Upper lobe of left lung (tissue), 4 donors: ENCODE results near the gene CSTF1.

ENCODE experiments used
- POLR2A ChIP-seq, 4 donors: fragments of 450-650 bp; IDR thresholded peaks; one replicate each; pipeline ENCODE4 v1.5.1; 2016 to 2017; ENCODE audit warnings: antibody characterized with exemption in 4 of 4, mild to moderate bottlenecking in 2 of 4
- TF ChIP-seq, protein P1 (sequence below), 6 experiments: fragments of 450-650 bp in 4 of 6; fragments of 200-600 bp in 2 of 6; sonication (generic) in 2 of 6; IDR thresholded peaks; one replicate each; pipeline ENCODE4 v1.5.1; 2016 to 2019; ENCODE audit warnings: antibody characterized with exemption in 6 of 6

DNA sequence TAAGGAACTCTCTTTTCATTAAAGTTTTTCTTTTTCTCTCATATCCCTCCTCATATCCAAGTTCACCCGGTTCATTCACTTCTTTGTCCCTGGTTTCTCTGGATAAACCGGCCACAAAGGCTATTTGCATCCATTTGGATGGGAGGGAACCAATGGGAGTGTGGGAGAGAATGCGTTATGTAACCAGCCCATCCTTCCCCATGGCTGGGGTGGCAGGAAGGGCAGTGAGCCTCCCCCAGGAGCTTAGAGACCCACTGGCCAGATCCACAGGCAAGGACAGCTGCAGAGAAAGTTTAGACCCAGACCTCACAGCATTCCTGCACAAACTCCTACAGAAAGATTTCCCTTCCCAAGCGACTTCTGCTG is 30.4 kb downstream of the CSTF1 start:
- TF ChIP-seq, protein P1, sequence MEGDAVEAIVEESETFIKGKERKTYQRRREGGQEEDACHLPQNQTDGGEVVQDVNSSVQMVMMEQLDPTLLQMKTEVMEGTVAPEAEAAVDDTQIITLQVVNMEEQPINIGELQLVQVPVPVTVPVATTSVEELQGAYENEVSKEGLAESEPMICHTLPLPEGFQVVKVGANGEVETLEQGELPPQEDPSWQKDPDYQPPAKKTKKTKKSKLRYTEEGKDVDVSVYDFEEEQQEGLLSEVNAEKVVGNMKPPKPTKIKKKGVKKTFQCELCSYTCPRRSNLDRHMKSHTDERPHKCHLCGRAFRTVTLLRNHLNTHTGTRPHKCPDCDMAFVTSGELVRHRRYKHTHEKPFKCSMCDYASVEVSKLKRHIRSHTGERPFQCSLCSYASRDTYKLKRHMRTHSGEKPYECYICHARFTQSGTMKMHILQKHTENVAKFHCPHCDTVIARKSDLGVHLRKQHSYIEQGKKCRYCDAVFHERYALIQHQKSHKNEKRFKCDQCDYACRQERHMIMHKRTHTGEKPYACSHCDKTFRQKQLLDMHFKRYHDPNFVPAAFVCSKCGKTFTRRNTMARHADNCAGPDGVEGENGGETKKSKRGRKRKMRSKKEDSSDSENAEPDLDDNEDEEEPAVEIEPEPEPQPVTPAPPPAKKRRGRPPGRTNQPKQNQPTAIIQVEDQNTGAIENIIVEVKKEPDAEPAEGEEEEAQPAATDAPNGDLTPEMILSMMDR (IDR thresholded peaks at IDR 0.05), result no peak
- TF ChIP-seq POLR2A (IDR thresholded peaks at IDR 0.05), result no peak
